ENCODE data around the gene FBP2. TPM values are rescaled to one million over a fixed set of nuclear protein-coding genes. Genes with fewer than 3 reads are reported as not detected.
A peak's percentile ranks its signal among the peaks of the same experiment; 100 is the strongest.

Gene FBP2
- total RNA-seq, 2 donors from 2014 or later: not detected

- no peak for ATAC-seq (replicated peaks in 1 of 2)
- no peak overlapping the region for H3K4me3 Mint-ChIP-seq
- H3K4me1 Mint-ChIP-seq (ENCODE audit: low read depth): peaks cover 7% of the 10 kb centered on the region
- DNase-seq: no peak
- H3K36me3 Mint-ChIP-seq (ENCODE audit: insufficient read depth in 2 of 2): no peaks in the 10 kb centered on the region
- no peak overlapping the region for H3K27ac Mint-ChIP-seq
- peaks cover 8% of the 10 kb centered on the region for H3K27me3 Mint-ChIP-seq (ENCODE audit: low read depth)
- H3K9me3 Mint-ChIP-seq: no peaks in the 10 kb centered on the region
Measured at GRCh38 chr9:94624629-94625028, 31.0 kb upstream of the FBP2 start.

GRCh38 chr9:94623253-94623652, 29.6 kb upstream of the FBP2 start:
- ATAC-seq (replicated peaks in 1 of 2): peak in 1 of 2 donors; percentile 44
- Mint-ChIP-seq H3K36me3 (ENCODE audit: insufficient read depth in 2 of 2) (no peaks in the 10 kb centered on the region), H3K27ac (no peak overlapping the region), H3K9me3 (no peaks in the 10 kb centered on the region), H3K27me3 (ENCODE audit: low read depth) (peaks cover 8% of the 10 kb centered on the region), H3K4me1 (ENCODE audit: low read depth) (peaks cover 7% of the 10 kb centered on the region), H3K4me3 (no peak overlapping the region)
- DNase-seq: peak; percentile 22 to 30

GRCh38 chr9:94622087-94622800, 28.6 kb upstream of the FBP2 start:
- Mint-ChIP-seq H3K9me3 (no peaks in the 10 kb centered on the region), H3K4me1 (ENCODE audit: low read depth) (peaks cover 7% of the 10 kb centered on the region), H3K27ac (no peak overlapping the region), H3K36me3 (ENCODE audit: insufficient read depth in 2 of 2) (no peaks in the 10 kb centered on the region), H3K4me3 (no peak overlapping the region), H3K27me3 (ENCODE audit: low read depth) (peaks cover 8% of the 10 kb centered on the region)
- no peak for DNase-seq
- no peak for ATAC-seq (replicated peaks in 1 of 2)

GRCh38 chr9:94619026-94619425, 25.4 kb upstream of the FBP2 start:
- Mint-ChIP-seq H3K4me3 (no peak overlapping the region), H3K9me3 (no peaks in the 10 kb centered on the region), H3K36me3 (ENCODE audit: insufficient read depth in 2 of 2) (no peaks in the 10 kb centered on the region), H3K27ac (no peak overlapping the region), H3K4me1 (ENCODE audit: low read depth) (peaks cover 10% of the 10 kb centered on the region), H3K27me3 (ENCODE audit: low read depth) (peaks cover 14% of the 10 kb centered on the region)
- ATAC-seq (replicated peaks in 1 of 2) (no peak), DNase-seq (no peak)

GRCh38 chr9:94613003-94613402, 19.4 kb upstream of the FBP2 start:
- ATAC-seq (replicated peaks in 1 of 2): no peak
- DNase-seq: no peak

GRCh38 chr9:94612071-94612470, 18.4 kb upstream of the FBP2 start:
- H3K9me3 Mint-ChIP-seq: no peaks in the 10 kb centered on the region
- peaks cover 37% of the 10 kb centered on the region for H3K27me3 Mint-ChIP-seq (ENCODE audit: low read depth)
- no peaks in the 10 kb centered on the region for H3K36me3 Mint-ChIP-seq (ENCODE audit: insufficient read depth in 2 of 2)
- H3K4me1 Mint-ChIP-seq (ENCODE audit: low read depth): peaks cover 21% of the 10 kb centered on the region
- H3K4me3 Mint-ChIP-seq: no peak overlapping the region
- ATAC-seq (replicated peaks in 1 of 2) (peak in 1 of 2 donors; percentile 39), DNase-seq (no peak)
- H3K27ac Mint-ChIP-seq: no peak overlapping the region

More at GRCh38 chr9:94613003-94613402, 19.4 kb upstream of the FBP2 start:
- Mint-ChIP-seq H3K4me1 (ENCODE audit: low read depth) (peaks cover 21% of the 10 kb centered on the region), H3K4me3 (no peak overlapping the region), H3K27ac (no peak overlapping the region), H3K36me3 (ENCODE audit: insufficient read depth in 2 of 2) (no peaks in the 10 kb centered on the region), H3K27me3 (ENCODE audit: low read depth) (peaks cover 32% of the 10 kb centered on the region), H3K9me3 (no peaks in the 10 kb centered on the region)

- Mint-ChIP-seq H3K9me3 (no peaks in the 10 kb centered on the region), H3K4me3 (no peak overlapping the region), H3K36me3 (ENCODE audit: insufficient read depth in 2 of 2) (no peaks in the 10 kb centered on the region), H3K27me3 (ENCODE audit: low read depth) (peaks cover 37% of the 10 kb centered on the region), H3K27ac (peak overlapping the region; percentile 25), H3K4me1 (ENCODE audit: low read depth) (peaks cover 21% of the 10 kb centered on the region)
- peak; percentile 89 to 90 for ATAC-seq (replicated peaks in 1 of 2)
- DNase-seq: peak; percentile 45 to 64
Measured at GRCh38 chr9:94611638-94612068, 18.0 kb upstream of the FBP2 start.

GRCh38 chr9:94610181-94610606, 16.6 kb upstream of the FBP2 start:
- no peak for DNase-seq
- Mint-ChIP-seq H3K4me3 (no peak overlapping the region), H3K4me1 (ENCODE audit: low read depth) (peaks cover 18% of the 10 kb centered on the region), H3K27me3 (ENCODE audit: low read depth) (peaks cover 37% of the 10 kb centered on the region), H3K27ac (peak overlapping the region; percentile 69), H3K9me3 (no peaks in the 10 kb centered on the region), H3K36me3 (ENCODE audit: insufficient read depth in 2 of 2) (no peaks in the 10 kb centered on the region)
- no peak for ATAC-seq (replicated peaks in 1 of 2)

- peaks cover 41% of the 10 kb centered on the region for H3K27me3 Mint-ChIP-seq (ENCODE audit: low read depth)
- DNase-seq (no peak), ATAC-seq (replicated peaks in 1 of 2) (no peak)
- H3K36me3 Mint-ChIP-seq (ENCODE audit: insufficient read depth in 2 of 2): no peaks in the 10 kb centered on the region
- no peak overlapping the region for H3K4me3 Mint-ChIP-seq
- H3K4me1 Mint-ChIP-seq (ENCODE audit: low read depth): peaks cover 19% of the 10 kb centered on the region
- no peak overlapping the region for H3K27ac Mint-ChIP-seq
- no peaks in the 10 kb centered on the region for H3K9me3 Mint-ChIP-seq
Measured at GRCh38 chr9:94607423-94607691, 13.7 kb upstream of the FBP2 start.

- no peak for ATAC-seq (replicated peaks in 1 of 2)
- Mint-ChIP-seq H3K36me3 (ENCODE audit: insufficient read depth in 2 of 2) (no peaks in the 10 kb centered on the region), H3K9me3 (no peaks in the 10 kb centered on the region), H3K4me1 (ENCODE audit: low read depth) (peaks cover 14% of the 10 kb centered on the region), H3K4me3 (no peak overlapping the region), H3K27ac (no peak overlapping the region), H3K27me3 (ENCODE audit: low read depth) (peaks cover 41% of the 10 kb centered on the region)
- no peak for DNase-seq
Measured at GRCh38 chr9:94606646-94607422, 13.2 kb upstream of the FBP2 start.

GRCh38 chr9:94603259-94604160, 9.9 kb upstream of the FBP2 start:
- peaks cover 8% of the 10 kb centered on the region for H3K4me1 Mint-ChIP-seq (ENCODE audit: low read depth)
- H3K36me3 Mint-ChIP-seq (ENCODE audit: insufficient read depth in 2 of 2): no peaks in the 10 kb centered on the region
- H3K4me3 Mint-ChIP-seq: no peak overlapping the region
- peak; percentile 75 to 85 for ATAC-seq (replicated peaks in 1 of 2)
- H3K27ac Mint-ChIP-seq: no peak overlapping the region
- DNase-seq: peak; percentile 74 to 75
- H3K9me3 Mint-ChIP-seq: no peaks in the 10 kb centered on the region
- peaks cover 28% of the 10 kb centered on the region for H3K27me3 Mint-ChIP-seq (ENCODE audit: low read depth)

- Mint-ChIP-seq H3K9me3 (no peaks in the 10 kb centered on the region), H3K36me3 (ENCODE audit: insufficient read depth in 2 of 2) (no peaks in the 10 kb centered on the region), H3K27ac (no peak overlapping the region), H3K4me1 (ENCODE audit: low read depth) (peaks cover 8% of the 10 kb centered on the region), H3K4me3 (no peak overlapping the region), H3K27me3 (ENCODE audit: low read depth) (peaks cover 28% of the 10 kb centered on the region)
- ATAC-seq (replicated peaks in 1 of 2): no peak
- DNase-seq: no peak
Measured at GRCh38 chr9:94602666-94603065, 9.0 kb upstream of the FBP2 start.

GRCh38 chr9:94600715-94601114, 7.1 kb upstream of the FBP2 start:
- Mint-ChIP-seq H3K9me3 (no peaks in the 10 kb centered on the region), H3K36me3 (ENCODE audit: insufficient read depth in 2 of 2) (no peaks in the 10 kb centered on the region), H3K4me1 (ENCODE audit: low read depth) (peaks cover 8% of the 10 kb centered on the region), H3K27me3 (ENCODE audit: low read depth) (peaks cover 17% of the 10 kb centered on the region), H3K4me3 (no peak overlapping the region), H3K27ac (no peak overlapping the region)
- ATAC-seq (replicated peaks in 1 of 2): no peak
- no peak for DNase-seq
